Measurements from ENCODE around the gene KLHL5.

Gene KLHL5

DNA sequence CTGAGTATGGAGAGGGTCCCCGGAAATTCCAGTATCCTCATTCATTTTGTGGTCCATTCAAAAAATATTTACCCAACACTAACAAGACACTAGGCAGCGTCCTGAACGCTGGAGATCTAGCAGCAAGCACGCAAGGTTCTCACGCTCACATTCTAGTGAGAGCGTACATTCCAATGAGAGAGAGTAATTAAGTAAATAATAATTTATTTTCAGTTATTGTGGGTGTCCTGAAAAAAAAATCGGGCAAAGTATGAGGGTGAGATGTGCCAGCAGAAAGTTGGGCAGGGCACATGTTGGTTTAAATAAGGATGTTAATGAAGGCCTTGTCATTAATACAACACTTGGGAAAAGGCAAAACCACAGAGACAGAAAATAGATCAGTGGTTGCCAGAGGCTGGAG, 25.9 kb upstream of the KLHL5 start:
- TF ChIP-seq ZFX (IDR thresholded peaks at IDR 0.05; ENCODE audit: borderline replicate concordance) = no peak
- TF ChIP-seq, protein P1, sequence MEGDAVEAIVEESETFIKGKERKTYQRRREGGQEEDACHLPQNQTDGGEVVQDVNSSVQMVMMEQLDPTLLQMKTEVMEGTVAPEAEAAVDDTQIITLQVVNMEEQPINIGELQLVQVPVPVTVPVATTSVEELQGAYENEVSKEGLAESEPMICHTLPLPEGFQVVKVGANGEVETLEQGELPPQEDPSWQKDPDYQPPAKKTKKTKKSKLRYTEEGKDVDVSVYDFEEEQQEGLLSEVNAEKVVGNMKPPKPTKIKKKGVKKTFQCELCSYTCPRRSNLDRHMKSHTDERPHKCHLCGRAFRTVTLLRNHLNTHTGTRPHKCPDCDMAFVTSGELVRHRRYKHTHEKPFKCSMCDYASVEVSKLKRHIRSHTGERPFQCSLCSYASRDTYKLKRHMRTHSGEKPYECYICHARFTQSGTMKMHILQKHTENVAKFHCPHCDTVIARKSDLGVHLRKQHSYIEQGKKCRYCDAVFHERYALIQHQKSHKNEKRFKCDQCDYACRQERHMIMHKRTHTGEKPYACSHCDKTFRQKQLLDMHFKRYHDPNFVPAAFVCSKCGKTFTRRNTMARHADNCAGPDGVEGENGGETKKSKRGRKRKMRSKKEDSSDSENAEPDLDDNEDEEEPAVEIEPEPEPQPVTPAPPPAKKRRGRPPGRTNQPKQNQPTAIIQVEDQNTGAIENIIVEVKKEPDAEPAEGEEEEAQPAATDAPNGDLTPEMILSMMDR (IDR thresholded peaks at IDR 0.05) = no peak
- no peak overlapping the region for H3K27ac ChIP-seq

DNA sequence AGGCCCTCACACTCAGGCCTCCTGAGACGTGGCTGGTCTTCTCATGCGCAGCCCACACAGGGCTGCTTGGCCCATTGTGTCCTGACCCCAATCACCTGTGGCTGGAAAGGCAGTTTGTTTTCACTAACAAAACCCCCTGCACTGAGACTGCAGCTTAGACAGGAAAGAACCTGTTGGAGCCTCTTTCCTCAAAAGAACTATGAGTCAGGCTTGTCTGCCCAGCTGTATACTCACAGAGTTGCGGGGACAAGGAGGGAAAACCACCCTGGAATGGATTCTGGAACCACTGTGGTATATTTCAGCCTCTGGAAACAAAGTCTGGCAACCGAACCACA, 24.6 kb upstream of the KLHL5 start:
- no peak overlapping the region for H3K27ac ChIP-seq
- no peak for TF ChIP-seq ZFX (IDR thresholded peaks at IDR 0.05; ENCODE audit: borderline replicate concordance)
- TF ChIP-seq, protein P1 (IDR thresholded peaks at IDR 0.05) = no peak

DNA sequence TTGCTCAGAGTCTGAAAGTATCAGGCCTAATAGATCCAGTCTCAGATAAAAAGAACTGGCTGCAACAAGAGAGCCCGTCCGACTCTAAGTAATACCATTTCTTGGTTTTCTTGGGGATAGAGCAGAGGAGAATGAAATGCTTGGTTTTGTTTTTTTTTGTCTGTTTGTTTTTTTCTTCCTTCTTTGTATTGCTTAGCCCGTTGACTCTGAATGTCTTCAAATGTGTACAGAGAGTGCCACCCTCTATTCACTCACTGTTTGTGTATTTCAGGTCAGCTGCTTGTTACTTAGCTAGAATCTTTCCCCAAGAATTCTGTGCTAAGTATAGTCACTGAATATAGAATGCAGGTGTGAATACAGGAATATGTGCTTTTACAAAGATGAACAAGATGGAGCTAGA, 24.1 kb upstream of the KLHL5 start:
- TF ChIP-seq, protein P1 (IDR thresholded peaks at IDR 0.05) = no peak
- no peak for TF ChIP-seq ZFX (IDR thresholded peaks at IDR 0.05; ENCODE audit: borderline replicate concordance)

DNA sequence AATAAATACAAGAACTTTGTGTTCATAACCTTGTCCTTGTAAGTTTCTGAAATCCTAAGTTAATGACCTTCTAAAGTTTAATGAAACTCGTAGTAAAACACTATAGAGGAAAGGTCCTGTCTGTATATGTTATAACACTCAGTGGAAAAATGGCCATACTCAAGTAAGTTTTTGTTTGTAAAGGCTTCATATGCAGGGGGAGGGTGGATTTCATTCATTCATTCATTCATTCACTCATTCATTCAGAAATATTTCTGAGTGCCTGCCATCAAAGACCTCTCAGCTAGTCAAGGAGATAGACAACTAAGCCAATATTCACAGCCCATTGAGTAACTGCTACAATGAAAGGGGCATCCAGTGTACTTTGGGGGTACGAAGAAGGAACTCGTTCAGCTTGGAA, 22.9 kb upstream of the KLHL5 start:
- TF ChIP-seq, protein P1 (IDR thresholded peaks at IDR 0.05) = no peak
- TF ChIP-seq ZFX (IDR thresholded peaks at IDR 0.05; ENCODE audit: borderline replicate concordance) = no peak
- no peak overlapping the region for H3K27ac ChIP-seq

More for the DNA sequence above, 24.1 kb upstream of the KLHL5 start:
- H3K27ac ChIP-seq = no peak overlapping the region

DNA sequence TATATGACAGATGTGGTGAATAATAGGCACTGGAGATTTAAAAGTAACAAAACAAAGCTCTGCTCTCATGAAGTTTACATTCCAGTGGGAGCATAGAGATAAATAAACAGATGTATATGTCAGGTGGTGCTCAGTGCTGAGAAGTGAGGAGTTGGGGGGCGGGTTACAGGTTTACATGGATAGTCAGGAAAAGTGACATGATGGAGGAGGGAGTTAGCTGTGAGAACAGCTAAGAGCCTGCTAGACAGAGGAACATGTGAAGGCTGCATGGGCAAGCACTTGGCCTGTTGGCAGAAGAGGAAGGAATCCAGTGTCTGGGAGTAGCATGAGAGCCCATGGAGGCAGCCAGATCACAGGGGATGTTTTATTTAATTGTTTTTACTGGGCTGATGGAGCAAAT, 19.7 kb upstream of the KLHL5 start:
- TF ChIP-seq, protein P1 (IDR thresholded peaks at IDR 0.05) = no peak
- TF ChIP-seq ZFX (IDR thresholded peaks at IDR 0.05; ENCODE audit: borderline replicate concordance) = no peak
- H3K27ac ChIP-seq = no peak overlapping the region

GRCh38 chr4:39043058-39043860, 18.8 kb upstream of the KLHL5 start:
- H3K27ac ChIP-seq = no peak overlapping the region
- no peak for TF ChIP-seq ZFX (IDR thresholded peaks at IDR 0.05; ENCODE audit: borderline replicate concordance)
- TF ChIP-seq, protein P1 (IDR thresholded peaks at IDR 0.05) = no peak

DNA sequence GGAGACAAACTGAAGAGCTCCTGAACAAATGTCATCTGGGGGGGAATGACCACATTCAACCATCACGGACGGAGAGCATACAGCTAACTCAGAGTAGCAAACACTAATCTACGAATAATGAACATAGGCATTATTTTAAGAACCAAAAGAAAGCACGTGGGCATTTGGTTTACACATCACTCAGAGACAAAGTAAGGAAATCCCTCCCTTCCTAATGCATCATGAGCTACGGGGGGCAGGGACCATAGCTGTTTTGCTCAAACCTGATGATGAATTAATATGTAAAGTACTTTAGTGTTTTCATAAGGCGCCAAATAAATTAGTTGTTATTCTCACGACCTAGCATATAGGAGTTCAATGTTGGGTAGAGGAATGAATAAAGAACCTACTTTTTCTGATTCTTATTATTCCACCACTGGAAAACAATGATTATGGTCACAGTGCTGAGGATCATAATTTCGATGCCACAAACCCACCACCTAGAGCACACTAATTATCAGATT, 18.1 kb upstream of the KLHL5 start:
- H3K27ac ChIP-seq = 0 out of 2 replicates have a peak overlapping the region, but pooled peaks have one; percentile 12

More for the DNA sequence above, 18.1 kb upstream of the KLHL5 start:
- TF ChIP-seq, protein P1 (IDR thresholded peaks at IDR 0.05) = no peak
- no peak for TF ChIP-seq ZFX (IDR thresholded peaks at IDR 0.05; ENCODE audit: borderline replicate concordance)
